Activated naive CD8-positive, alpha-beta T cell treated with anti-CD3 and anti-CD28 coated beads, Interleukin-2, amount 50 U/mL, for 24 hours (primary cell): ENCODE results near the gene SGSM2.

Experiments
- ATAC-seq: fragments of 150-1000 bp; cut with Tn5 transposase; one replicate; pipeline ENCODE4 v1.10.0; 2021
- DNase-seq: peaks from one replicate; pipeline ENCODE4 v3.0.0; 2021
- H3K27ac Mint-ChIP-seq: one replicate; pipeline ENCODE4 v1.8.0; 2021; ENCODE audit warnings: mild to moderate bottlenecking, mixed read lengths
- H3K27me3 Mint-ChIP-seq: one replicate; pipeline ENCODE4 v1.8.0; 2021; ENCODE audit warnings: mixed read lengths
- H3K36me3 Mint-ChIP-seq: one replicate; pipeline ENCODE4 v1.8.0; 2021; ENCODE audit warnings: low read depth, mixed read lengths
- H3K4me1 Mint-ChIP-seq: one replicate; pipeline ENCODE4 v1.8.0; 2021; ENCODE audit warnings: mixed read lengths
- H3K4me3 Mint-ChIP-seq: one replicate; pipeline ENCODE4 v1.8.0; 2021; ENCODE audit warnings: mild to moderate bottlenecking, moderate library complexity, mixed read lengths
- H3K9me3 Mint-ChIP-seq: one replicate; pipeline ENCODE4 v1.8.0; 2021; ENCODE audit warnings: mixed read lengths

SGSM2 gene

GRCh38 chr17:2420176-2420575 is 82.9 kb downstream of the SGSM2 start:
- no peak overlapping the region for H3K4me3 Mint-ChIP-seq
- DNase-seq: no peak
- no peaks in the 10 kb centered on the region for H3K4me1 Mint-ChIP-seq
- H3K9me3 Mint-ChIP-seq: no peaks in the 10 kb centered on the region
- no peak overlapping the region for H3K27ac Mint-ChIP-seq
- no peaks in the 10 kb centered on the region for H3K27me3 Mint-ChIP-seq
- no peak for ATAC-seq
- peaks cover 4% of the 10 kb centered on the region for H3K36me3 Mint-ChIP-seq

- Mint-ChIP-seq H3K27ac (no peak overlapping the region), H3K36me3 (peaks cover 6% of the 10 kb centered on the region), H3K4me3 (no peak overlapping the region), H3K27me3 (no peaks in the 10 kb centered on the region), H3K4me1 (no peaks in the 10 kb centered on the region), H3K9me3 (no peaks in the 10 kb centered on the region)
- no peak for ATAC-seq
- DNase-seq: no peak
Measured at GRCh38 chr17:2421315-2422147, 84.2 kb downstream of the SGSM2 start.

- Mint-ChIP-seq H3K9me3 (no peaks in the 10 kb centered on the region), H3K27me3 (no peaks in the 10 kb centered on the region), H3K4me3 (no peak overlapping the region), H3K27ac (no peak overlapping the region), H3K4me1 (no peaks in the 10 kb centered on the region), H3K36me3 (peaks cover 13% of the 10 kb centered on the region)
- no peak for ATAC-seq
- DNase-seq: no peak
Measured at GRCh38 chr17:2423271-2423670, 86.0 kb downstream of the SGSM2 start.

DNA sequence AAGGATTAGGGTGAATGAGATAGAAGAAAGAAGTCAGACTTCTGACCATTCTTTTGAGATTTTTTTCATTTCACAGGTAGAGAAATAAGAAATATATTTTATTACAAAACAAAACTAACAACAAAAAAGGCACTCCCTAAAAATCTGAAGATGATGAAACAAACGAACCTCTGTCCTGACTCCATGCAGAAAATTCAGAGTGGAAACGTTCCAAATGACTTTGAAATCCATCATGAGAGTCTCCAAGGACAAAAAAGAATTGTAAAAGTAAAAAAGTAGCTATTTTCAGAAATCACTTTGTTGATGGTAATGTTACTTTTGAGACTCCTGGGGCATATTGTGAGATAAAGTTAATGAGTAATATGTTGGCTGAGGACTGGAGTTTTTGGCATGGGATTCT is 89.9 kb downstream of the SGSM2 start:
- Mint-ChIP-seq H3K27ac (no peak overlapping the region), H3K9me3 (no peaks in the 10 kb centered on the region), H3K27me3 (no peaks in the 10 kb centered on the region), H3K4me1 (no peaks in the 10 kb centered on the region), H3K36me3 (peaks cover 9% of the 10 kb centered on the region), H3K4me3 (no peak overlapping the region)
- no peak for ATAC-seq
- DNase-seq: no peak

DNA sequence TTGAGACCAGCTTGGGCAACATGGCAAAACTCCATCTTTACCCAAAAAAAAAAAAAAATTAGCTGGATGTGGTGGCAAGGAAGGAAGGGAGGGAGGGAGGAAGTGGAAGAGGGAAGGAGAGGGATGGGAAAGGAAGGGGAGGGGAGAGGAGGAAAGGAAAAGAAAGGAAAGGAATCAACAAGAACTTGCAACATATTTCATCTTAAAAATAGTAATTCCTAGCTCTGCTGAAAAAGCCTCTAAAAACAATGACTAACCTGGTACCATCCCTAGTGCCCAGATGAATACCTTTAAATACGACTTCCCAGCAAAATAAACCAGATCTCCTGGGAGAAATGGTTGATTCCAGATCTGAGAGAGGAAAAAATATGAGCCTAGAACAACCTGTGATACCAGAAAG is 90.6 kb downstream of the SGSM2 start:
- H3K9me3 Mint-ChIP-seq: no peaks in the 10 kb centered on the region
- no peak for ATAC-seq
- peaks cover 11% of the 10 kb centered on the region for H3K36me3 Mint-ChIP-seq
- no peaks in the 10 kb centered on the region for H3K27me3 Mint-ChIP-seq
- no peaks in the 10 kb centered on the region for H3K4me1 Mint-ChIP-seq
- H3K27ac Mint-ChIP-seq: peak overlapping the region; percentile 31
- no peak overlapping the region for H3K4me3 Mint-ChIP-seq
- no peak for DNase-seq
